ENCODE results near the gene MYOM1.
"Not testable (repeated sequence)": the region's sequence is repeated elsewhere in the genome, so short reads cannot be mapped to it uniquely, and the experiment has no call there.

MYOM1 gene

GRCh38 chr18:3057526-3057925 lies 162.2 kb downstream of the MYOM1 start:
- no peak for DNase-seq (ENCODE audit: low spot score)

GRCh38 chr18:3056311-3056710 lies 163.5 kb downstream of the MYOM1 start:
- DNase-seq (ENCODE audit: low spot score): no peak

GRCh38 chr18:3055816-3056215 lies 164.0 kb downstream of the MYOM1 start:
- no peak for DNase-seq (ENCODE audit: low spot score)

GRCh38 chr18:3055186-3055728 lies 164.5 kb downstream of the MYOM1 start:
- no peak for DNase-seq (ENCODE audit: low spot score)

- DNase-seq (ENCODE audit: low spot score): no peak
These were observed 165.0 kb downstream of the MYOM1 start for GRCh38 chr18:3054780-3055179.

GRCh38 chr18:3054214-3054613 lies 165.6 kb downstream of the MYOM1 start:
- no peak for DNase-seq (ENCODE audit: low spot score)

- no peak for DNase-seq (ENCODE audit: low spot score)
These were observed 166.7 kb downstream of the MYOM1 start for GRCh38 chr18:3053081-3053480.

GRCh38 chr18:3052411-3052758 lies 167.4 kb downstream of the MYOM1 start:
- no peak for DNase-seq (ENCODE audit: low spot score)

- DNase-seq (ENCODE audit: low spot score): peak; percentile 75
These were observed 167.9 kb downstream of the MYOM1 start for GRCh38 chr18:3051718-3052410.

- DNase-seq (ENCODE audit: low spot score): not testable (repeated sequence)
These were observed 169.8 kb downstream of the MYOM1 start for GRCh38 chr18:3049897-3050454.

GRCh38 chr18:3048820-3049349 lies 170.9 kb downstream of the MYOM1 start:
- DNase-seq (ENCODE audit: low spot score): no peak

GRCh38 chr18:3048121-3048520 lies 171.6 kb downstream of the MYOM1 start:
- no peak for DNase-seq (ENCODE audit: low spot score)

GRCh38 chr18:3046216-3046808 lies 173.5 kb downstream of the MYOM1 start:
- no peak for DNase-seq (ENCODE audit: low spot score)

GRCh38 chr18:3044931-3045698 lies 174.7 kb downstream of the MYOM1 start:
- DNase-seq (ENCODE audit: low spot score): peak; percentile 62

GRCh38 chr18:3042379-3042778 lies 177.4 kb downstream of the MYOM1 start:
- no peak for DNase-seq (ENCODE audit: low spot score)

- no peak for DNase-seq (ENCODE audit: low spot score)
These were observed 177.9 kb downstream of the MYOM1 start for GRCh38 chr18:3041843-3042242.

GRCh38 chr18:3040881-3041280 lies 178.9 kb downstream of the MYOM1 start:
- DNase-seq (ENCODE audit: low spot score): no peak

GRCh38 chr18:3040173-3040572 lies 179.6 kb downstream of the MYOM1 start:
- no peak for DNase-seq (ENCODE audit: low spot score)

- peak; percentile 91 for DNase-seq (ENCODE audit: low spot score)
These were observed 182.3 kb downstream of the MYOM1 start for GRCh38 chr18:3037423-3037915.

- DNase-seq (ENCODE audit: low spot score): no peak
These were observed 183.7 kb downstream of the MYOM1 start for GRCh38 chr18:3036108-3036507.

GRCh38 chr18:3035635-3036034 lies 184.1 kb downstream of the MYOM1 start:
- DNase-seq (ENCODE audit: low spot score): no peak

- DNase-seq (ENCODE audit: low spot score): no peak
These were observed 187.0 kb downstream of the MYOM1 start for GRCh38 chr18:3032721-3033120.

All from HuH-7.5 (cell line).